ENCODE results near the gene PTTG1IP2.

- TF ChIP-seq POLR2A (IDR thresholded peaks at IDR 0.05) (no peak), CTCF (IDR thresholded peaks at IDR 0.05) (no peak)
These were observed 15.5 kb upstream of the PTTG1IP2 start for GRCh38 chr7:90453931-90454330.
